Measurements from ENCODE around the gene DPYD.

The DPYD gene

GRCh38 chr1:97123717-97124431, 797.0 kb downstream of the DPYD start:
- Mint-ChIP-seq H3K9me3 (no peaks in the 10 kb centered on the region), H3K4me3 (no peak overlapping the region), H3K4me1 (no peaks in the 10 kb centered on the region), H3K27ac (no peak overlapping the region), H3K36me3 (ENCODE audit: low read depth) (no peaks in the 10 kb centered on the region), H3K27me3 (no peaks in the 10 kb centered on the region)
- no peak for DNase-seq
- ATAC-seq: no peak

DNA sequence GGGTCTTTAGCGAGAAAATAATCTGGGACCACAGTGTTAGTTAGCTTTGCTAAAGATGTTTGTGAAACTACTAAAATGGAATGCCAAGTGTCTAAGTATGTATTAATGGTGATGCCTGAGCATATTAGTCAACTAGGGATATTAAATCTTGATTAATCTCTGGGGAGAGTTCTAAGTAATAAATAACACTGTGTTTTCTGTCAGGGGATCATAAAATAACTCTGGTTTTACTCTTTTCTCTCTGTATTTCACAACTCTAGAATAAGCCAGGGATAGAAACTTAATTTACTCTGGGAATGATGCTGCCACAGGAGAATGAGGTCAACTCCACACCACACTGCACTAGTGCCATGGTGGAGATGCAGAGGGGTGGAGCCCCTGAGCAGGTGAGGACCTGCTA, 800.0 kb downstream of the DPYD start:
- no peak overlapping the region for H3K27ac Mint-ChIP-seq
- no peaks in the 10 kb centered on the region for H3K9me3 Mint-ChIP-seq
- DNase-seq (no peak), ATAC-seq (no peak)
- no peaks in the 10 kb centered on the region for H3K36me3 Mint-ChIP-seq (ENCODE audit: low read depth)
- no peak overlapping the region for H3K4me3 Mint-ChIP-seq
- no peaks in the 10 kb centered on the region for H3K27me3 Mint-ChIP-seq
- no peaks in the 10 kb centered on the region for H3K4me1 Mint-ChIP-seq

DNA sequence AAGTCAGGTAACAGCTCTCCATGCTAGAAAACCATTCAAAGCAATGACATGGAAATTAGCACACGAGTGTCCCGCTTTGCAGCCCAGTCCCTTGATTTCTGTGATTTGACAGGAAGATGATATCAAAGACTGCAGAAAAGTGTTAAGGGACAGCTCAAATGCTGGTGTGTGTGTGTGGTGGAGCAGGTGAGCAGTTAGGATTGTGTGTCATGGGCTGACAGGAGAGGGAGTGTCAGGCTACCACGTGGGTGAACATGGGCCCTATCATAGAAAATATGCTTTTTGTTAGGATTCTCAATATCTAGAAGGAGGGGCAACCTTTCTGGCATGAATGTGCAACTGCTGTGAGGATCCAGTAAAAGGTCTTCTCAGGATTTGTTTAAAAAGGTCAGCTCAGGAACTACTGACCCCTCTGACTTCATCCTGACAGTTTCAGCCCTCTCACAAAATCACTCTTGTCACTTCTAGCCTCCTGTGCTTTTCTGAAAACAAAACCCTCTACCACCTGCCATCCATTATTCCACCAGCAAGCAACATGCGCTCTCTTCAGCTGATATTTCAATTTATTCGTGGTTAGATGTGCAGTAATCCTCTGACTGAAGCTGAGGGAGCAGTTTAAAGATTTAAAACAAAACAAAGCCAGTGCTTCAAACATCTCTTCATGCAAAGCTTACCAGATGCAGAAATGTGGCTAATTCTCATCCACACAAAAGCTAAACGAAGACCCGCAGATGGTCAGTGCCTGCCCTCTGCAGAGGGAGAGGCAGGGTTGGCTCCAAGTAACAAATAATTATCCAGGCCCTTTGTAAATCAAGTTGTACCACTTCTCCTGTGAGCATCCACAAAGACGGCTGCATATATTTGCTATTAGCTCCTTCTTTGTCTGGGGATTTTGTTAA, 801.3 kb downstream of the DPYD start:
- ATAC-seq (no peak), DNase-seq (no peak)
- no peaks in the 10 kb centered on the region for H3K4me1 Mint-ChIP-seq
- H3K27me3 Mint-ChIP-seq: no peaks in the 10 kb centered on the region
- no peaks in the 10 kb centered on the region for H3K9me3 Mint-ChIP-seq
- no peak overlapping the region for H3K4me3 Mint-ChIP-seq
- no peaks in the 10 kb centered on the region for H3K36me3 Mint-ChIP-seq (ENCODE audit: low read depth)
- H3K27ac Mint-ChIP-seq: no peak overlapping the region

DNA sequence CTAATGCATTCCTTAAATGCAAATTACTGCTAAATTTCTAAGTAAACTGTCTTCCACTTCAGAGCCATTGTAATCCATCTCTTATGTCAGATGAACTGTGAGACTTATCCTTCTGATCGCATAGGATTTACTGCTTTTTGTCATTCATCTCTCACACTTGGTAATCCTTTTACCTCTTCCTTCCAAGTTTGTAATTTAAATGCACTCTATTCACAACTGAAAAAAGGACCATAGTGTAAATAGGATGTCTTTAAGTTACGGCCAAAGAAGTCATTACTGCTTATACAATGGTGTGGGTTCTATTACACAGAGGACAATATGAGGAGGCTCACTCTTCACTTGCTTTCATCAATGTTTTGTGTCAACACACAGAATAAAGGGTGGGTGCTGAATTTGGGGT, 806.0 kb downstream of the DPYD start:
- DNase-seq (no peak), ATAC-seq (no peak)
- no peak overlapping the region for H3K27ac Mint-ChIP-seq
- no peaks in the 10 kb centered on the region for H3K4me1 Mint-ChIP-seq
- no peaks in the 10 kb centered on the region for H3K36me3 Mint-ChIP-seq (ENCODE audit: low read depth)
- no peaks in the 10 kb centered on the region for H3K27me3 Mint-ChIP-seq
- no peaks in the 10 kb centered on the region for H3K9me3 Mint-ChIP-seq
- H3K4me3 Mint-ChIP-seq: no peak overlapping the region

DNA sequence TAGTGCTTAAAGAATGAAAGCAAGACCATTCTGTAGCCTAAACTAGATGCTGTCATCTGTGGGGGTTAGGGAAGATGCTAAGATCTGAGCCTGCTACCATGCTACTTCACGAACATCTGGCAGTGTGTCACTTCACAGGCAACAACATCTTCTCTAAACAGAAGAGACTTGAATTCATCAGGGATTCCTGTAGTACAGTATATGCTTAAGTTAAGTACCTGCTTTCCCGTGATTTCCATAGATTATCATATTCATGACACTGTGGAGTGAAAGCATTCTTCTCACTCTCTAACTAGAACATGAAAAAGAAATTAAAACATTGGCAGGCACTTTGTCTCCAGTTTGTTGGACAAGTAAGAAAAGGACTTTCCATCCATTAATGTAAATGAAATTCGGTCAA, 808.4 kb downstream of the DPYD start:
- no peak overlapping the region for H3K27ac Mint-ChIP-seq
- no peak overlapping the region for H3K4me3 Mint-ChIP-seq
- no peaks in the 10 kb centered on the region for H3K27me3 Mint-ChIP-seq
- H3K36me3 Mint-ChIP-seq (ENCODE audit: low read depth): no peaks in the 10 kb centered on the region
- ATAC-seq (no peak), DNase-seq (no peak)
- H3K9me3 Mint-ChIP-seq: no peaks in the 10 kb centered on the region
- no peaks in the 10 kb centered on the region for H3K4me1 Mint-ChIP-seq

DNA sequence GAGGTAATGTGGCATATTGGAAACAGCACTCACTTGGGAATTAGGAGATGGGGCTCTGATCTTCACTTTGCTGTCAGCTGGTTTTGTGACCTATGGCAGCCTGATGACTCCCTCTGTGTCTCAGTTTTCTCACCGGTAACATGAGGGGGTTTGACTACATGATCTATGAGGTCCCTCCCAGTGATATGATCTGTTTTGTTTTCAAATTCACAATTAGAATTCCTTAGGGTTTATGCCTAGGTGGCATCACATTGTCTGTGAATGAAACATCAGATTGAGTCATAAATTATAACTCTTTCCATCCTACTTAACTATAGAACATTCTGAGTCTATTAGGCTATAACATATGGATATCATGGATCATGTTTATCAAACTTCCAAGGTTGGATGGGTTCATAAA, 812.7 kb downstream of the DPYD start:
- no peak for ATAC-seq
- Mint-ChIP-seq H3K4me3 (no peak overlapping the region), H3K27me3 (no peaks in the 10 kb centered on the region), H3K4me1 (no peaks in the 10 kb centered on the region), H3K9me3 (no peaks in the 10 kb centered on the region), H3K36me3 (ENCODE audit: low read depth) (peaks cover 3% of the 10 kb centered on the region), H3K27ac (no peak overlapping the region)
- DNase-seq: no peak

DNA sequence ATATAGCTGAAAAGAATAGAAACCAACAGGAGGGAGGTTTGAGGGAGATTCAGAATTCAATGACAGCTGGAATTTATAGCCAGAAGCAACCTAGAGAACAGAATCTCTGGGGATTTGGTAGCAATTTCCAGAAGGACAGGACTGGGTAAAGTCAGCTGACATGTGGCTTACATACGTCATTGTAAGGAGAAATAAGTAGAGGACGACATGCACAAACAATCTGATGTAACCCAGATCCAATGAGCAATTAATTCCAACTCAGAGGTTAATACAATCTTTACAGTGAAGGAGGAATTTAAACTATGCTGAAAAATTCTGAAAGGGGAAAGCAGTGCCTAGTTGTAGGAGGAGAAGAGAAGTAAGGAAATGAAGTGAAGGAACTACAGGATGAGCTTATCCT, 815.3 kb downstream of the DPYD start:
- H3K4me1 Mint-ChIP-seq: no peaks in the 10 kb centered on the region
- no peak for ATAC-seq
- no peak for DNase-seq
- H3K4me3 Mint-ChIP-seq: no peak overlapping the region
- no peaks in the 10 kb centered on the region for H3K9me3 Mint-ChIP-seq
- no peaks in the 10 kb centered on the region for H3K27me3 Mint-ChIP-seq
- no peak overlapping the region for H3K27ac Mint-ChIP-seq
- H3K36me3 Mint-ChIP-seq (ENCODE audit: low read depth): peaks cover 5% of the 10 kb centered on the region

GRCh38 chr1:97101509-97101908, 819.3 kb downstream of the DPYD start:
- DNase-seq (no peak), ATAC-seq (no peak)
- Mint-ChIP-seq H3K4me3 (no peak overlapping the region), H3K27me3 (no peaks in the 10 kb centered on the region), H3K27ac (no peak overlapping the region), H3K36me3 (ENCODE audit: low read depth) (peaks cover 14% of the 10 kb centered on the region), H3K9me3 (no peaks in the 10 kb centered on the region), H3K4me1 (no peaks in the 10 kb centered on the region)

DNA sequence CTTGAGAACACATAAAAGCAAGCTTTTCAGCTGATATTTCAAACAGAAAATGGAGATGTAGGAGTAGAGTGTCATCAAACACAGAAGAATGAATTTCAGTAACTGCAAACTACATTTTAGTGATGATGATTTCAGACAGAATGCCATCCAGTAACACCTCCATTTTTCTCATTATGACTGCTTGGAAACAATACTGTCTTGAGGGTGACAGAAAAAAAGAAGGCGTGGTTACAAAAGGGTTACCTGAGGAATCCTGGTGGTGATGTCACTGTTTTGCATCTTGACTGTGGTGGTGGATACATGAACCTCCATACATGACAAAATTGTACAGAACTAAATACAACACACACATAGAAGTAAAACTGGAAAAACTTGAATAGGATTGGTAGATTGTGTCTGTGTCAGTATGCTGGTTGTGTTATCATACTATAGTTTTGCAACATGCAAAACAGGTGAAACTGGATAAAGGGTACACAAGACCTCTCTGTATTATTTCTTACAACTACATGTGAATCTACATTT, 823.4 kb downstream of the DPYD start:
- Mint-ChIP-seq H3K4me3 (no peak overlapping the region), H3K27ac (no peak overlapping the region), H3K36me3 (ENCODE audit: low read depth) (peaks cover 13% of the 10 kb centered on the region), H3K27me3 (no peaks in the 10 kb centered on the region), H3K4me1 (no peaks in the 10 kb centered on the region), H3K9me3 (no peaks in the 10 kb centered on the region)
- DNase-seq (no peak), ATAC-seq (no peak)

DNA sequence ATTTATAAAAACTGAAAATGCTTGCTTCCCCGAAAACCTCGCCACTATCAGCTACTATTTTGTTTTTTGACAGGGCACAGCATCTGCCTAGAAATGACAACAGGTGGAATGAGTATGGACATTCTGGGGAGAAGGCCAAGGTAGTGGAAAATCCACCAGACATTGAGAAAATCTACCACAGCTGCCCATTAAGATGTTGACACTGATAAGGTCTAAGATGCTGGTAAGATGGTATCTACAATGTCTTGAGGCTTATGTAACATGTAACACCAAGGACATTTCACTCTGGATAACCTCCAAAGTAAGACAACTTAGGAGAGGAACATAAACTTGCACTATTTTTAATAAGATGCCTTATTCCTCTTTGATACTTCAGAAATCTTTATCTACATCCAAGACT, 825.1 kb downstream of the DPYD start:
- ATAC-seq (no peak), DNase-seq (no peak)
- H3K4me1 Mint-ChIP-seq: no peaks in the 10 kb centered on the region
- H3K9me3 Mint-ChIP-seq: no peaks in the 10 kb centered on the region
- H3K27ac Mint-ChIP-seq: no peak overlapping the region
- no peak overlapping the region for H3K4me3 Mint-ChIP-seq
- peaks cover 12% of the 10 kb centered on the region for H3K36me3 Mint-ChIP-seq (ENCODE audit: low read depth)
- H3K27me3 Mint-ChIP-seq: no peaks in the 10 kb centered on the region

DNA sequence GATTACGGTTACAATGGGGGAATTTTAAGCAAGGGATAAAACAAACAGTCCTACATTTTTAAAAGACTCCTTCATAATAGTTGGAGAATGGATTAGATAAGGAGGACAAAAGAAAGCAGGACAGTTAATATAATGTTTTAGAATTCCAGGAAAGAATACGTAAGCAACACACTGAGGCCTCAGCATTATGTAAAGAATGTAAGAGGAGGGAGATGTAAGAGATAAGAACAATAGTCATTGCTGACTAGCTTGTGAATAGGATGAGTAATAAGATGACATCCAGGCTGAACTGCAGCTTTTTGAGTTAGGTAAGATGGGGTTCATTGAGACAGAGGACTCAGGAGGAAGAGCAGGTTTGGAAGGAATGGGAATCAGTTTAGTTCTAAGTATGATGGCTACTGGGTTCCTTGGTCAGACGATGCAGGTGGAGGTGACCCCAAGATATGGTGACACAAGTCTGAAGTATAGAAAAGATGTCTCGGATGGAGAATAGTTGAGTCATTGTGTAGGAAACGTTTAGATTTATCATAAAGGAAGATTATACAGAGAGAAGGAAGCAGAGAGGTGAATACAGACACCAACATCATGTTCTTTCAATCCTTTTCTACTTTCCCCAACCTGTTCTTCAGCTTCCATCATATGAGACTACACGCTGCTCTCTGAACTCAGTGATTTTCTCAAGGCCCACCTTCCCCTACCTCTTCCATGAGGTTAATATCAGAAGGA, 826.4 kb downstream of the DPYD start:
- Mint-ChIP-seq H3K4me1 (no peaks in the 10 kb centered on the region), H3K9me3 (no peaks in the 10 kb centered on the region), H3K27me3 (no peaks in the 10 kb centered on the region), H3K36me3 (ENCODE audit: low read depth) (peaks cover 11% of the 10 kb centered on the region), H3K27ac (no peak overlapping the region), H3K4me3 (no peak overlapping the region)
- DNase-seq (no peak), ATAC-seq (no peak)

DNA sequence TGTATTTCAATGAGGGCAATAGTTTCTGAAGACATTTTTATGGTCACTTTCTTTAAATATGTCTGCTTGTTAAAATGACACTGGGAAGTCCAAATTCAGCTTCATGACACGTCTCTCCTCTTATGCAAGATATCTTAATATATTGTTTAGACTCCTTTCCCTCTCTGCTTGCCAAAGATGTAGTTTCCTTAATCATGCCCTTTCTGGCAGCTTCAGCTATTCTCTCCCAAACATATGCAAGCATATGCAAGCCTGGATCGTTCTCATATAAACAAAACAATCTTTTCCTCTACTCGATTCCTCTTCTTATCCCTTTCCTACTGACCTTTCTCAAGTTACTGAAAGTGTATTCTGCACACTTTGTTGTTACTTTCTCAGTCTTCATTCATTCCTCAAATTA, 827.1 kb downstream of the DPYD start:
- no peak overlapping the region for H3K4me3 Mint-ChIP-seq
- ATAC-seq: no peak
- no peaks in the 10 kb centered on the region for H3K27me3 Mint-ChIP-seq
- H3K4me1 Mint-ChIP-seq: no peaks in the 10 kb centered on the region
- DNase-seq: no peak
- H3K27ac Mint-ChIP-seq: no peak overlapping the region
- H3K36me3 Mint-ChIP-seq (ENCODE audit: low read depth): peaks cover 10% of the 10 kb centered on the region
- H3K9me3 Mint-ChIP-seq: no peaks in the 10 kb centered on the region

DNA sequence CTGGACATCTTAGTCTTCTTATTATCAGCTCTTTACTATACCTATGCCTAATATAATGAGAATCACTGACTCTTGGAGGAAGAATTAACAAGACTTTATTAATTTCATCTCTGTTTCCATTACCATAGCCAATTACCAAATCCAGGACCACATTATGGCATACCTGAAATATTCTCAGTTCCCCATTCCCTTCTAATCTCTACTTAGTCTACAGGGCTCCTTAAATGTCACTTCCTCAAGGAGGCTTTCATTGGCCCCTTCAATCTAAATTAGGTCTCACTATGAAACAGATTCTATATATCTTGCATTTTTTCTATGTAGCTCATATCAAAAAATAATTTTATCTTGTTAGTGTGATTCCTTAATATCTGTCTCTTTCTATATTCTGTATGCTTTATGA, 828.0 kb downstream of the DPYD start:
- peaks cover 10% of the 10 kb centered on the region for H3K36me3 Mint-ChIP-seq (ENCODE audit: low read depth)
- H3K4me3 Mint-ChIP-seq: no peak overlapping the region
- H3K27me3 Mint-ChIP-seq: no peaks in the 10 kb centered on the region
- ATAC-seq (no peak), DNase-seq (no peak)
- H3K4me1 Mint-ChIP-seq: no peaks in the 10 kb centered on the region
- no peaks in the 10 kb centered on the region for H3K9me3 Mint-ChIP-seq
- H3K27ac Mint-ChIP-seq: no peak overlapping the region

DNA sequence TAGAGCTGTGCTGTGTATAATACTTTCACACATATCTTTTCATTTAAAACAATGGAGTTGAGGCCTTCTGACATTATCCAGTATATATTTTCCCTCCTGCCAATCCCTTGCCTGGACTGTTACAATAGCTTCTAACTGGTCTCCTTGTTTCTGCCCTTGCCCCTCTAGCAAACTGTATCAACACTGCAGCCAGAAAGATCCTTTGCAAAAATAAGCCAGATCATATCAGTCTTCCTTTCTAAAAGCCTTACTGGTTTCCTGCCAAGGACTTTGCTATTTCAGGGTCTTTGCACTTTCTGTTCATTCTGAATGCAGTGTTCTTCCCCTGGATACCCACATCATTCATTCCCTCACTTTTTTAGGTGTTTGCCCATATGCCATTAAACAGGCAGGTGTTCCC, 829.2 kb downstream of the DPYD start:
- Mint-ChIP-seq H3K9me3 (no peaks in the 10 kb centered on the region), H3K27me3 (no peaks in the 10 kb centered on the region), H3K4me3 (no peak overlapping the region), H3K36me3 (ENCODE audit: low read depth) (peaks cover 3% of the 10 kb centered on the region), H3K4me1 (no peaks in the 10 kb centered on the region), H3K27ac (no peak overlapping the region)
- ATAC-seq (no peak), DNase-seq (no peak)

- no peaks in the 10 kb centered on the region for H3K36me3 Mint-ChIP-seq (ENCODE audit: low read depth)
- no peak for DNase-seq
- H3K27ac Mint-ChIP-seq: no peak overlapping the region
- no peak for ATAC-seq
- H3K4me3 Mint-ChIP-seq: no peak overlapping the region
- no peaks in the 10 kb centered on the region for H3K27me3 Mint-ChIP-seq
- H3K4me1 Mint-ChIP-seq: no peaks in the 10 kb centered on the region
- no peaks in the 10 kb centered on the region for H3K9me3 Mint-ChIP-seq
Measured at GRCh38 chr1:97091263-97091662, 829.6 kb downstream of the DPYD start.

All from activated naive CD8-positive, alpha-beta T cell treated with anti-CD3 and anti-CD28 coated beads, Interleukin-2, amount 50 U/mL, for 24 hours (primary cell).